ENCODE measurements around the gene EPHB1.
A peak's percentile ranks its signal among the peaks of the same experiment; 100 is the strongest.

EPHB1 gene

DNA sequence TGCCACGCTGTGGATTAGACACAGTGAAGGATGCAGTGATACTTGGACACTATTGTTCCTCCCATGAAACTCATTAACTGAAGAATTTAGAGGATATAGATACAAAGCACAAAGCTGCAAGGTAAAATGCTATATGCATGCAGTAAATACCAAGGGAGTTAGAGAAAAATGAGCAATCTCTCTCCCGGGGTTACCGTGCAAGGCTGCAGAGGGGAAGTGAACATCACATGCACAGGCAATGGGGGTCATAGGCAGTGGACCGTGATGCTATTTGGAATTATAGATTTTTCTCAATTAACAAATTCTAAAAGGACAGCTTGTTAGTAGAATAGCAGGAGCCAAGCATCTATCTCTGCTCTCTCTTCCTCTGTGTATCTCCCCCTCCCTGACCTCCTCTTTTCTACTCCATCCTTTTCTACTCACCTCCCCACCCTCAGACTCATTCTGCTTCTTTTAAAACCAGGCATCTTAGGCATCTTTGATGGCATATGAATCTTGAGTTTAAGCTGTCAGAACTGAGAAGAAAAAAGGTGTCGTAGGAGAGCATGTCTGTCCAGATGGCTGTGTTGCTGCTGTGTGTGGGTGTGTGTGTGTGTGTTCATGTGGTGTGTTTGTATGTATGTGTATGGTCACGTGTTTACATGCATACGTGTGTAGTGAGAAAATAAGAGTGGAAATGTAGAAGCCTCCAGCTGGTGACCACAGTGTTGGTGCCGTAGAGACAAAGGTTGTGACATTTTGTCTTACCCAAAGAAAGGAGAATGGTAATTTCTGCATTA is 339.0 kb downstream of the EPHB1 start:
- no peak for DNase-seq (ENCODE audit: low spot score)

- DNase-seq (ENCODE audit: low spot score): no peak
These were observed 339.6 kb downstream of the EPHB1 start for GRCh38 chr3:135134684-135135075.

DNA sequence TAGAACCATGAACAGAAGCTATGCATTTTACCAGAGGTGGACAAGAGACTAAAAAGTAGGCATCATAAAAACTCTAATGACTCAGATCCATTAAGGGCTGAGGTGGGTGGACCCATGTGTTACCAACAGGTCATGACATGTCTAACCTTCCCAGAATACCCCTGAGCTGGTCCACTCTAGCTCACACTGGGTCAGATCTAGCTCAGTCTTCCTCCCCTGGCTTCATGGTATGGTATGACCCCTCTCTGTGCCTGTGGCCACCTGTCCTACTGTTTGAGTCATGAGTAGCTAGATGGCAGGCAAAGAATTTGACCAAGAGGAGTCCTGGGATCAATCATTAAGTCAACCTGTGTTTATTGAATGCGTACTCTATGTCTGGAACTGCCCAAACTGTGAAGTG is 340.4 kb downstream of the EPHB1 start:
- no peak for DNase-seq (ENCODE audit: low spot score)

- no peak for DNase-seq (ENCODE audit: low spot score)
These were observed 341.5 kb downstream of the EPHB1 start for GRCh38 chr3:135136361-135137100.

DNA sequence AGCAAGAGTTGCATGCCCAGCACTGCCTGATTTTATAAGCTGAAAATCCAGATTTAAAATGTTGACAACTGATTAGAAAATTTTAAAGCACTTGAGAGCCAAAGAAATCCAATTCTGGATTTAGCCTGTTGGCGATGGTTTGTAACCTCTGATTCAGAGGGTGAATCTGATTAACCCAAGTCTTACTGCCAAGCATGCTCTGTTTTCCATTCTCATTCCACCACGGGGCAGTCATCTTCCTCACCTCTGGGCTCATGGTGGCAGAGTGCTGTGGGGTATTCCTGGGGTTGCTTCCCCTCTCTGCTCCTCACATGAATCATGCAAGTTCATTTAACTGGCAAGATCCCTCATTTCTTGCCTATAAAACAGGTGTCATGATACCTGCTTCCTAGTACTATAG is 342.2 kb downstream of the EPHB1 start:
- no peak for DNase-seq (ENCODE audit: low spot score)

GRCh38 chr3:135138776-135139175 is 343.7 kb downstream of the EPHB1 start:
- no peak for DNase-seq (ENCODE audit: low spot score)

DNA sequence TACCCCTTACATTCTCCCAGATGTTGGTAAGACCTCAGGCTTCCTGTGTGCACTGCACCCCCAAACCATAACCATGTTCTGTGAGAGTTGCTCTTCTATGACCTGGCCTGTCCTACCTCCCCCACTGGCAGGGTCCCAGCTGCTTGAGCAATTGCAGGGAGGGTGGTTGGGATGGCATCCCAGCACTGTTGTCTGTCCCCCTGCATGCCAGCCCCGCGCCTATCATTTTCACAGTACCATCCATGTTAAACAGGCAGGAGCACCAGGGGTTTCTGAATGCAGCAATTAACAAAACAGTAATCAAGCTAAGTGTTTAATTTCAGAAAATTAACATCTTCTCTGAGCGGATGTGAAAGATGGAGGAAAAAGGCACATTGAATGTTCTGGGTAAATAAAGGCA is 345.5 kb downstream of the EPHB1 start:
- no peak for DNase-seq (ENCODE audit: low spot score)

DNA sequence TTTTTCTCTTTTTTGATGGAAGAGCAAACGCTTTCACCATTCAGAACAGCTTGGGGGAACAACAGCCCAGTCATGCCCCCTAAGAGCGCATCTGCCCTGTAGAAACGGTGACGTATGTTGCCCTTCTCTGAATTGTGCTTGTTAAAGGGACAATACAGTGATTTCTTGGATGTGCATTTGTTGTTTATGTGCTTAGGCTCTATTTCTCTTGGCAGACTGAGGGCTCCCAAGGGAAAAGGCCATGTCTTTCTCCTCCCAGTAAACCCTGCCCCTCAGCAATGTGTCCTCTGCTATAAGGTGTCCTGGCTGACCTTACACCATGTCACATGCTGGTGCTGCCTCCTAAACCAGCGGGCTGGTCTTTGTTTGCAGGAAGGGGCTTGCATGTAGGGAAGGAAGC is 346.1 kb downstream of the EPHB1 start:
- DNase-seq (ENCODE audit: low spot score): peak; percentile 76

DNA sequence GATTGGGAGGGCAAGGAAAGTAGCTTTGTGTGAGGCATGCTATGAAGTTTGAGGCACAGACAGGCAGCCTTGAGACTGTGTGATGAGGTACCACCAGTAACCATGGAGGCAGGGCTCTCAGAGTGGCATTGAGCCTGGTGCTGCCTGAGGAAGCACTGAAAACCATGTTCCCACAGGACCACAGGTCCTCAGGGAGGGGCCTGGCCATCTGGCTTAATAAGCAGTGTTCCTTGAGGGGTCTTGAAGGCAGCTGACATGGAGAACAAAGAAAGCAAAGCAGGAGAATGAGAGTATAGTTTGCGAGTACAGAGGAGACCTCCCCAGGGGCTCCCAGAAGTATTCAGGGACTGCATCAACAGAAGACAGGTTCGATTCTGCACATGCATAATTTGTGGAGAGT is 346.6 kb downstream of the EPHB1 start:
- DNase-seq (ENCODE audit: low spot score): no peak

- DNase-seq (ENCODE audit: low spot score): no peak
These were observed 347.5 kb downstream of the EPHB1 start for GRCh38 chr3:135142530-135142929.

- DNase-seq (ENCODE audit: low spot score): no peak
These were observed 348.4 kb downstream of the EPHB1 start for GRCh38 chr3:135143474-135143873.

- no peak for DNase-seq (ENCODE audit: low spot score)
These were observed 350.5 kb downstream of the EPHB1 start for GRCh38 chr3:135145581-135145980.

- no peak for DNase-seq (ENCODE audit: low spot score)
These were observed 352.6 kb downstream of the EPHB1 start for GRCh38 chr3:135147657-135148056.

GRCh38 chr3:135148398-135149020 is 353.4 kb downstream of the EPHB1 start:
- DNase-seq (ENCODE audit: low spot score): no peak

DNA sequence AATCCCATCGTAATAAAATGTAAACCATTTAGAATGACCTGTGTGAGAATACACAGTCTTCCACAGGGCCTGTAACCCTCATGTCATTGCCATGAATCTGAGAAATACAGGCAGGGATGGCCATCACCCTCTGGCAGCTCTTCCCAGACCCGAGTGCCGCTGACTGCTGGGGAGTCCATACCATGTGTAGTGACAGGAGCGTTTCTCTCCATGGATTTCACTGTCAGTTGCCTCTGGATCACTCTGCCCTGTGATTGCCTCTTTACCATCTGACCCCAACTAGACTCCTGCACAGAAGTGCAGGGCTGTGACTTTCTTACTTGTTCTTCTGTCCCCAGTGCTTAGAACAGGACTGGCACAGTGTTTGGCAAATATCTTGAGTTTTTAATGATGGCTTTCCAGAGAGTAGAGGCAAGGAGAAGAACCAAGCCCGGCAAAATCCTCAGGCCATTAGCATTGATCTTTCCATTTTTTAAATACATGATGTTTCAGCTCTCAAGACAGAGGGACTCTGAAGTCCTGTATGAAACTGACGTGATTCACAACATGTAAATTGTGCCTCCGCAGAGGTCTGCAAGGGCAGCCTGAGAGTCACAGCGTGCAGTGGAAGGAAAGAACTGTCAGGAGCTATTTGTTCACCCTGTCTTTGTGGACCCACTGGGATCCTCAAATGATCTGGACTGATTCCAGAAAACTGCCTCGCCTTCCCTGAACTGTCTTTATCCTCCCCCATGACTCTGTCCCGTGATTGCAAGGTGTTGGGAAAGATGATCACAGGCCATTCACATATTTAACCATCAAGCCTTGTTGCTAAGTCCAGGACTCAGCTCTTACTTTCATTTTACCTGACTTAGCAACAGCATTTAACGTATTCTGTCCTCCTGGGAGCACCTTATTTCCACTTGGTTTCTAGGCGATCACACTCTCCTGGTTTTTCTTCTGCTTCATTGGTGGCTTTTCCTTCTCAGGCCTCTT is 354.9 kb downstream of the EPHB1 start:
- DNase-seq (ENCODE audit: low spot score): no peak

GRCh38 chr3:135154186-135154585 is 359.1 kb downstream of the EPHB1 start:
- no peak for DNase-seq (ENCODE audit: low spot score)

GRCh38 chr3:135155228-135155627 is 360.2 kb downstream of the EPHB1 start:
- DNase-seq (ENCODE audit: low spot score): no peak

DNA sequence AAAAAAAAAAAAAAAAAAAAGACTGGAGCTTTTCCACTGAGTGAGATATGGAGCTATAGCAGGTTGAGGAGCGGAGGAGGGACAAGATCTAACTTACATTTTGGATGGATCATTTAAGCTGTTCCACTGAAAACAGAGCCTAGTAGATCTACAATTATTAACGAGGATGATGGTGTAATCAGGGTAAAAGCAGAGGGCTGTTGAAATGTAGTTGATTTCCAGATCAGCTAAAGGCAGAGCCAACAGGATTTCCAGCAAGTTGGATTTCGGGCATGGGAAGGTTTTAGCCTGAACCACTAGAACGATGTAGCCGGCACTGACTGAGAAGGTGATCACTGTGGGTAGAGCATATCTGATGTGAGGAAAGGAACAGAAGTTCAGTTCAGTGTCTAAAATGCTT is 360.7 kb downstream of the EPHB1 start:
- DNase-seq (ENCODE audit: low spot score): no peak

GRCh38 chr3:135157045-135157740 is 362.1 kb downstream of the EPHB1 start:
- DNase-seq (ENCODE audit: low spot score): no peak

DNA sequence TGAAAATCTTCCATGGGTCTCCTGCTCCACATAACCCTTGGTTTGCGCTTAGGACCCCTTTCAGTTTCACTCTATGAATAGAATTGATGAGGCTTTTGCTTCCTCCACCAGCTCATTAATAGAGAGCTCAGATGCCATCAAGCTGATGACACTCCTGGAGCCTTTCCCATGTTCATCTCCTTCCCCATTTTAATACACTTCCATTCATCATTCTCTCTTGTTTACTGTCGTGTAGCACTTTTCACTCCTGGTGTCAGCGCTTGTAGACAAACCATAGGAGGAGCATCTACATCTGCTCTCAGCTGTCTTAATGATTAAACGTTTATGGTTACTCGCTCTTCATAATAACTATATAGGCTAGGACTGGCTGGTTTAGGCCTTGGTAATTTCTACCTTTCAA is 363.5 kb downstream of the EPHB1 start:
- no peak for DNase-seq (ENCODE audit: low spot score)

- DNase-seq (ENCODE audit: low spot score): no peak
These were observed 364.7 kb downstream of the EPHB1 start for GRCh38 chr3:135159681-135160247.

All from Ammon's horn (tissue), 1 donor.